T-helper 1 cell (primary cell): Measurements from ENCODE around the gene SVOPL.

Experiments used
- DNase-seq, 5 donors: peaks; one replicate each; pipeline ENCODE4 v3.0.0-alpha.2; 2012 to 2020

The SVOPL gene

DNA sequence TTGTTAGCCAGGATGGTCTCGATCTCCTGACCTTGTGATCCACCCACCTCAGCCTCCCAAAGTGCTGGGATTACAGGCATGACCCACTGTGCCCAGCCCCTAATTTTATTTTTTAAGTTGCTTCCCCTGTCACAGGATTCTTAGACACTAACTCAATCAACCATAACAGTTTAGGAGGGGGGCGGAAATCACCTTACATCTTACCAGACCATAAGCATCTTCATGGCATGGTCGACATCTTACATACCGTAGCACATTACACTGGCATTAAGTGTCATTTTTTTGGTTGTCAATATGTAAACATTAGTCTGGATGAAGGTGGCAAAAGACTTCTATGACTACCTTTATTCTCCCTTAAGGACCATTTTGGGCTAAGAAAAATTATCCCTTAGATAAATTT lies 145.5 kb downstream of the SVOPL start:
- DNase-seq, result no peak

DNA sequence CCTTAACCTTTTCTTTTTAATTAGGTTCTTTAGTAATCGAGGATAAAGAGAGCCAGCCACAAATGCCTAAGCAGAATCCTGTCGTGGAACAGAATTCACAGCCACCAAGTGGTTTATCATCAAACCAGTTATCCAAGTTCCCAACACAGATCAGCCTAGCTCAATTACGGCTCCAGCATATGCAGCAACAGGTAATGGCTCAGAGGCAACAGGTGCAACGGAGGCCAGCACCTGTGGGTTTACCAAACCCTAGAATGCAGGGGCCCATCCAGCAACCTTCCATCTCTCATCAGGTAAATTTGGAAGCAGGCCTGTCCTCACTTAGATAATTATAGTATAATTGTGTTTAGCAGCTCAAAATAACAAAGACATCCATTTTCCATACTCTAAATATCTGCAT lies 146.5 kb downstream of the SVOPL start:
- DNase-seq, result no peak

DNA sequence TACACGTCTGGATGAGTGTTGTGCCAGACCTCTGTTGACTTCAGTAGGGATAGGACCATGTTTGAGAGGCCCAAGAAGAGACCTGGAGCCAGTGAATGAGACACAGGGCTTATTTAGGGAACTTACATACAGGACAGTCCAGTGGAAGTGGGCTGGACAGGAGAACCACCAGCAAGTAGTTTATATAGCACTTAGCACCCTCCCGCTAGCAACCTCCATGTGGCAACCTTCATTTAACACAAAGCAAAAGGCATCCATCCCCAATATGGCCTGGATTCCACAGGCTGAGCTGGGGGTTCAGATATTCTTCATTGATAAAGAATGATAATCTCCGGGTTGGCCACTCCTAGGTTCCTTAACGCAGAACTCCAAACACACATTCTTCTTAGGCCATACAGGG lies 147.4 kb downstream of the SVOPL start:
- no peak for DNase-seq

DNA sequence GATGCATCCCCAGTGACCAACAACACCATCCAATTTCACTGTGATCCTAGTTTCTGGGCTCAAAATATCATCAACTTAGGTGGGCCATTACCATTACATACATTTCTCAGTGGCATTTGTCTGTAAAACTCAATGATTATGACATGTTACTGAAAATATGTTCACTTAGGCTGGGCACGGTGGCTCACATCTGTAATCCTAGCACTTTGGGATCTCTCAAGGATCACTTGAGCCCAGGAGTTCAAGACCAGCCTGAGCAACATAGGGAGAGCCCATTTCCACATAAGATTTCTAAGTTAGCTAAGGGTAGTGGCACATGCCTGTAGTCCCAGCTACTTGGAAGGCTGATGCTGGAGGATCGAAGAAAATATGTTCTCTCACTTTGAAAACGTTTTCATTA lies 150.1 kb downstream of the SVOPL start:
- DNase-seq, result no peak

DNA sequence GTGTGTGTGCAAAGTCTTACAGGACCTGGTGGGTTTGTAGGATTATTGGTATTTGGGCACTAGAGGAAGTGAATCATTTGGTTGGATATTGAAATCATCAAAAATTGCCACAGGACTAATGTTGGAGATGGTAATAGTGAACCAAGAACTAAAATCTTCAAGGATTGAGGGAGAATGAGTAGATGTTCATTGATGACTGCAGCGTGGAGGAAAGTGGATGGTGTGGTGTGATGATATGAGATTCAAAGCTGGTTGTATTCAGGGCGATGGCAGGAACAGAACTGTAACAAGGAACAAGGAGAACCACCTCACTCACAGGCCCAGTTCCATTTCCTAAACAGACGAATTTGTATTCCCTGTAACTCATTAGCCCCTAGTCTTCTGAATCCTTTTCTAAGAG lies 150.8 kb downstream of the SVOPL start:
- no peak for DNase-seq

DNA sequence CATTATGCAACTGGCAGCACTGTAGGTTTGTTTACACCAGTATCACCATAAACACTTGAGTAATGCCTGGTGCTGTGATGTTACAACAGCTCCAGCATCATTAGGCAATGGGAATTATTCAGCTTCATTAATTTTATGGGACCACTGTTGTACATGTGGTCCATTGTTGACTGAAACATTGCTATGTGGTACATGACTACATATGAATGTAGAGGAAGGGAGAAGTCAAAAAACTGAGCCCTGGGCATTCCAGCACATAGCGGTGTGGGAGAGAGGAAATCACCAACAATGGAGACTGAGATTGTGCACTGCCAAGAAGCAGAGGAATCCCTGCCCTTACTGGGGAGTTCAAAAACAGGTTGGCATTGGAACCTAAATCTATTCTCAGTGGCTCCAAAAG lies 152.1 kb downstream of the SVOPL start:
- no peak for DNase-seq

DNA sequence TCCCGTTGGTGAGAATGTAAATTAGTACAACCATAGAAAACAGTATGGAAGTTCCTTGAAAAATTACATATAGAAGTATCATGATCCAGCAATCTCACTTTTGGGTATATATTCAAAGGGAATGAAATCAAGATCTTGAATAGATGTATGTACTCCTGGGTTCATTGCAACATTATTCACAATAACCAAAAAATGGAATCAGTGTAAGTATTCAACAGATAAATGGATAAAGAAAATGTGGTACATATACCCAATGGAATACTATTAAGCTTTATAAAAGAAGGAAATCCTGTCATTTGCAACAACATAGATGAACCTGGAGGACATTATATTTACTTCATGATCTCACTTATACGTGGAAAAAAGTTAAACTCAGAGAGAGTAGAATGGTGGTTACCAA lies 154.3 kb downstream of the SVOPL start:
- no peak for DNase-seq

DNA sequence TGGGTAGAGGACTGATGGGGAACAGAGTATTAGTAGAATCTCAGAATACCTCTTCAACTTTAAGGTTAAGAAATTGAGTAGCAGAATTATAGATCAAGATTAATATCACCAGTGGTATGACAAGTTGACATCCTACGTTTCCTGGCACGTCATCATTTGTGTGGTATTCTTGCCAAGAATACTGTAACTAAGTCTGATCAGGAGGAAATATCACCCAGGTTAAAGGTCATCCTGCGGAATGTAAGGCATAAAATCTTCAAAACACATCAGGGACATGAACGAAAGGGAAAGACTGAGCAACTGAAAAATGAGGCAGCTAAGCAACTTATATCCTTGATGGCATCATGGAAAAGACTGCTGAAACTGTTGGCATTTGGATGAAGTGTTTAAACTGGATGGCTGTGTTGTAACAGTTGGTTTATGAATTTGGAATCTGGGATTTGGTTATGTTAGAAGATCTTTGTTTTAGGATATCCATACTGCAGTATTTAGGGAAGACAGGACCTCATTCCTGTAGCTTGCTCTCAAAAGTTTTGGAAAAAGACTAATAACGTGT lies 155.0 kb downstream of the SVOPL start:
- DNase-seq, result no peak

DNA sequence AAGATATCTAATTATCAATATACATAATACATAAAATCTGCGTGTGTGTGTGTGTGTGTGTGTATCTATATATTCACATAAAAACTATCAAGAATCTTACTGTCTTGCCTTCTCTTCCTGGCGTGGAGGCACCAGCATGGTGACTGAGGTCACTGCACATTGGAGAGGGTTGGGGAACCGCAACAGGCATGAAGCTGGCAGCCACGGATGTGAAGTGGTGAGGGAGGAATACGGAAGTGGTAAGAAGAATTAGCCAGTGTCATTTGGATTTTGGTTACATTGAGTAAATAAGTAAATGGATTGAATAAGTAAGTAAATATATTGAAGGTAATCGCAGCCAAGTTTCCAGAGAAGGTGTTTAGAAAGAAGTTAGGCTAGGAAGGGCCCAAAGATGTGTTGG lies 156.0 kb downstream of the SVOPL start:
- DNase-seq, result no peak
